Stomach (tissue), 4 donors: ENCODE results near the gene CNTNAP4.

Source experiments
- CTCF ChIP-seq, 7 experiments: fragments of 450-650 bp in 4 of 7; fragments of 200-600 bp in 3 of 7; sonication (generic) in 3 of 7; IDR thresholded peaks; one replicate each; pipeline ENCODE4 v1.5.1; 2016 to 2019; ENCODE audit warnings: antibody characterized with exemption in 7 of 7, control low read depth in 2 of 7, mild to moderate bottlenecking in 1 of 7
- POLR2A ChIP-seq, 4 donors: fragments of 450-650 bp; IDR thresholded peaks; one replicate each; pipeline ENCODE4 v1.6.1; 2016; ENCODE audit warnings: antibody characterized with exemption in 4 of 4, control low read depth in 2 of 4, mild to moderate bottlenecking in 1 of 4, moderate library complexity in 1 of 4
- POLR2AphosphoS5 ChIP-seq, 3 donors: sonication (generic); formaldehyde crosslinking; IDR thresholded peaks; one replicate each; pipeline ENCODE4 v1.6.1; 2016; ENCODE audit warnings: antibody characterized with exemption in 3 of 3

DNA sequence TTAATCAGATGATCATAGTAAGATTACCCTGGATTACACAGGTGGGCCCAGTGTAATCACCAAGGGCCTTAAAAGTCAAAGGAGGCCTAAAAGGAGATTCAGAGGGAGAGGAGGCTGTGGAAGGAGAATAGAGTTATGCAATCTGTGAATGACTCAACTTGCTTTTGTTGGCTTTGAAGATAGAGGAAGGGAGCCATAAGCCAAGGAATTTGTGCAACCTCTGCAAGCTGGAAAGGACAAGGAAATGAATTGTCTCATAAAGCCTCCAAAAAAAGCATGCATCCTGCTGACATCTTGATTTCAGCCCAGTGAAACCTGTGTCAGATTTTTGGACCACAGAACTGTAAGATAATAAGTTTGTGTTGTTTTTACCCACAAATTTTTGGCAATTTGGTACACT, 109.6 kb downstream of the CNTNAP4 start:
- TF ChIP-seq POLR2AphosphoS5 (IDR thresholded peaks at IDR 0.05) (no peak), POLR2A (IDR thresholded peaks at IDR 0.05) (no peak), CTCF (IDR thresholded peaks at IDR 0.05) (no peak)
